HG02678 (cell line): ENCODE measurements around the gene STK10.
A peak's percentile ranks its signal among the peaks of the same experiment; 100 is the strongest.
"Not testable (repeated sequence)": the region's sequence is repeated elsewhere in the genome, so short reads cannot be mapped to it uniquely, and the experiment has no call there.

Source experiments
- ATAC-seq: cut with Tn5 transposase; IDR thresholded peaks from one replicate; pipeline ENCODE4 v1.9.1; 2021; ENCODE audit warnings: mild to moderate bottlenecking, moderate library complexity; ENCODE audit not compliant: unreplicated experiment

Gene STK10

DNA sequence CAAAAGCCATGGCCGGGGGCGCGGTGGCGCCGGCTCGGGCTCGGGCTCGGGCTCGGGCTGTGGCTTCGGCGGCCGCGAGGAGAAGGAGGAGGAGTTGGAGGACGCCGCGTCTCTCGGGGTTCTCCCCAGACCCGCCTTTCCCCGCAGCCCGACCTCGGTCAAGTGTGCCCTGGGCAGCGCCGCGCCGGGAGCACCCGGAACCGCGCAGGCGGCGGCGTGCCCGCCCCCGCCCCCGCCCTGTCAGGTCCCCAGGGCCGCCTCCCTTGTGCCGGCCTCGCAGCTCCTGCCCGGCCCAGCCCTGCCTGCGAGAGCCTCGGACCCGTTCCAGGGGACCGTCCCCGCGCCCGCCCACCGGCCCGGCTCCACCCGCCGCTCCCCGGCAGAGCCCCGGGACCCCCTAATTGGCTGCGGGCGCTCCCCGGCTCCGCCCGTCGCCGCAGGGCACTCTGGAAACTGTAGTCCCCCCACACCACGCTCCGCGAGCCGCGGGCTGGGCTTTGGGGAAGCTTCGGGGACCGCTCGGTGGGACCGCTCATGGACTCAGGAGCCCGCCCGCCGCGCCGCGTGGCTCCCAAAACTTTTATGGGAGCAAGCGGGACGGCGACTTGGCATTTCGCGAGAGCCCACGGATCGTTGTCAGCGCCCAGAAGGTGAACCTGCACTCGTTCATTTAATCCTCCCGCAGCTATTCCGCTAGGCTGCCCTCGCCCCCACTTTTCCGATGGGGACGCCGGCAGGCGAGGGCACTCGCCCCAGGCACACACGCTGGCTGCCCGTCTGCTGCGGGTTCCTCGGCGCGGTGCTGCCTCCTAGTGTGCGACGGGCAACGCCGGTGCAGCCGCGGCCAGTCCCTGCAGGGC is at the start of gene STK10:
Gene STK10, minus strand, starts transcription at position 192 of the 860 bp plus-strand sequence. Its CDS starts 182 bp downstream, at position 10.
- peak; percentile 72 for ATAC-seq

- ATAC-seq, result no peak
These were observed 48.1 kb upstream of the STK10 start for GRCh38 chr5:172235827-172236736.

DNA sequence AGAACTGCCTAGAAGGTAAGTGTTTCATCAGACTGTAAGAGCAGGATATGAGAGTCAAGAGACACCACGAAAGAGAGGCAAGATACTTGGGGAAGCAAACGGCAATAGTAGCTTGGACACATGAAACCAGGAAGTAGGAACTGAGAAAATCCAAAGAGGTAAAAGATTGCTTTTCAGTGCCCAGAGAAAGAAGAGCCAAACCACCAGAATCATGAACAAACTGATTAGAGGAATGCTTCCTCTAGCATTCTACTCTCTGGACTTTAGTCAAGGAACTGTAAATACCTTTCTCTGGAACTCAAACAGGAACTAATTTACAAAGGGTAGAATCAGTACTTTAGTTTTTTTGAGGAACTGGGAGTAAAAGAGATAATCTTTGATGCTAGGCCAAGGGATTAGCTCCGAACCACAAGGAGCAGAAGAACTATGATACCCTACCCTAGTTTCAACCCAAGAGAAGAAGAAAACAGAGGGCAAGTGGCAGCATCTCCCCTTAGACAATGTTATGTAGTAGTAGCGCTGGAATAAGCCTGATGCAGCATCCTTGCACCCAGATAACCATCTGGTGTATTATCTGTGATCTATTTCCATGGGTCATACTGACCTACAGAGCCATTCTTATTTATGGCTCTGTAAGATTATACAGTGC is 47.2 kb upstream of the STK10 start:
- ATAC-seq, result peak; percentile 59

GRCh38 chr5:172234031-172234430 is 46.0 kb upstream of the STK10 start:
- ATAC-seq, result no peak

- no peak for ATAC-seq
These were observed 41.9 kb upstream of the STK10 start for GRCh38 chr5:172229904-172230303.

DNA sequence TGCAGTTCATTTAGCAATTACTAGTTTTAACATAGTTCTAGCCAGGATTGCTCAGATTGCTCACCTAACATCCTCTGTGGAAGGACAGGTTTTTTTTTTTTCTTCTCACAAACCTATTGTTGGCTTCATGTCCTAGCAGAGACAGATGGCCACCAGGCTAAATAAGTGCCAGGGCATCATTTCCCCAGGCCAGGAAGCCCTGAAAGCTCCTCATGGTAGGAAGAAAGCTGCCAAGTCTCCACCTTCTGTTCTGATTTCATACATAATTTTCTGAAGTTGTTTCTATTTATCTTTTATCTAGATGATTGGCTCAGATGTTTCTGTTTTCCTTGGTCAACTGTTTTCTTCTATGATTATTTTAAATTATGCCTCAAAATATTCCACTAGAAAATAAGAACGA is 37.0 kb upstream of the STK10 start:
- ATAC-seq, result no peak

DNA sequence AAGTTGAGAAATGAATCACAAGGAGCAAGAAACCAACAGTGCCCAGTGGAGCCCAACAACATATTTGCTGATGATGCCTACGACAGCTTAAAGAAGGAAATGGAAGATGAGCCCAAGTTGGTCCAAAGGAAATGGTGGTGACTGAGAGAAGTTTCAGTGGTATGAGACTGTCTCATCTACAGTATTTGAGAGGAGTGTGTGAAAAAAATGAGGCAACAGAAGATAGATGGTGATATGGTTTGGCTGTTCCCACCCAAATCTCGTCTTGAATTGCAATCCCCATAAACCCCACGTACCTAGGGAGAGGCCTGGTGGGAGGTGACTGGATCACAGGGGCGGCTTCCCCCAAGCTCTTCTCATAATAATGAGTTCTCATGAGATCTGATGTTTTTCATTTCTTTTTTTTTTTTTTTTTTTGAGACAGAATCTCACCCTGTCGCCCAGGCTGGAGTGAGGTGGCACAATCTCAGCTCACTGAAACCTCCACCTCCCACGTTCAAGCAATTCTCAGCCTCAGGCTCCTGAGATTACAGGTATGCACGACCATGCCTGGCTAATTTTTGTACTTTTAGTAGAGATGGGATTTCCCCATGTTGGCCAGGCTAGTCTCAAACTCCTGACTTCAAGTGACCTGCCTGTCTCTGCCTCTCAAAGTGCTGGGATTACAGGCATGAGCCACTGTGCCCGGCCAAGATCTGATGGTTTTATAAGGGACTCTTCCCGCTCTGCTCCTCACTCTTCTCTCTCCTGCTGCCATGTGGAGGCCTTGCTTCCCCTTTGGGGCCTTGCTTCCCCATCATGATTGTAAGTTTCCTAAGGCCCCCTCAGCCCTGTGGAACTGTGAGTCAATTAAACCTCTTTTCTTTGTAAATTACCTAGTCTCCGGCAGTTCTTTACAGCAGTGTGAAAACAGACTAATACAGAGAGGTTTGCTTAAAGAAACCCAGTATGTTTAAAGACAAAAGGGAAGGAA is 36.2 kb upstream of the STK10 start:
- peak; percentile 78 for ATAC-seq

DNA sequence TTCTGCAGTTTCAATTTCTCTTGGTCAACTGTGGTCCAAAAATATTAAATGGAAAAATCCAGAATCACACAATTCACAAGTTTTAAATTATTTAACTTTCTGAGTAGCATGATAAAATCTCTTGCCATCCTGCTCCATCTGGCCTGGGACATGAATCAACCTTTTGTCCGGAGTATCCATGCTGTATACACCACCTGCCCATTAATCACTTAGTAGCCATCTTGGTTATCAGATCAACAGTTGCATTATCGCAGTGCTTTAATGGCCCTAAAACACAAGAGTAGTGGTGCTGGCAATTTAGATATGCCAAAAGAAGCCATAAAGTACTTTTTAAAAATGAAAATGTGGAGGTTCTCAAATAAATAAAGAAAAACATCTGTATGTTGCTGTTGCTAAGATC is 31.3 kb upstream of the STK10 start:
- no peak for ATAC-seq

DNA sequence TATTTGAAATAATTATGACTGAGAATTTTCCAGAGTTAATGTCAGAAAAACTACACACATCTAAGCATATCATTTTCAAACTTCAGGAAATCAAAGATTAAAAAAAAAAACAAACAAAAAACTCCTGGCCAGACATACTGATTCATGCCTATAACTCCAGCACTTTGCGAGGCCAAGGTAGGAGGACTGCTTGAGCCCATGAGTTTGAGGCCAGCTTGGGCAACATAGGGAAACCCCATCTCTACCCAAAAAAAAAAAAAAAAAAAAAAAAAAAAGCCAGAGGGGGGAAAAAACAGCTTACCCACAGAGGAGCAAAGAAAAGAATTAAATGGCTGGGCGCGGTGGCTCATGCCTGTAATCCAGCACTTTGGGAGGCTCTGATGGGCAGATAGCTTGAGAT is 28.3 kb upstream of the STK10 start:
- ATAC-seq, result no peak

DNA sequence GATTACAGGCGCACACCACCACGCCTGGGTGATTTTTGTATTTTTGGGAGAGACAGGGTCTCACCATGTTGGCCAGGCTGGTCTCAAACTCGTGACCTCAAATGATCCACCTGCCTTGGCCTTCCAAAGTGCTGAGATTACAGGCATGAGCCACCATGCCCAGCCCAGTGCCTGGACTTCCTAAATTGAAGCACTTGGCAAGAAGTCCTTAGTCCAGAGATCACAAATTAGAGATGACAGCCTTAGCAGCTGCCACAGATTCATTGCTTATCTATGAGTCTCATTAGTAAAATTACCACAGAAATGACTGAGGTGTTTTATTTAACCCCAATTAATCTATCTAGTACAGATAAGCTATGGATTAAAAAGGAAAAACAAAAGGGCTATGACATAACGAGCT is 25.1 kb upstream of the STK10 start:
- ATAC-seq, result no peak

GRCh38 chr5:172211676-172212075 is 23.7 kb upstream of the STK10 start:
- no peak for ATAC-seq

GRCh38 chr5:172209714-172210113 is 21.7 kb upstream of the STK10 start:
- ATAC-seq, result no peak

GRCh38 chr5:172207511-172207910 is 19.5 kb upstream of the STK10 start:
- no peak for ATAC-seq

- not testable (repeated sequence) for ATAC-seq
These were observed 18.0 kb upstream of the STK10 start for GRCh38 chr5:172205984-172206383.

DNA sequence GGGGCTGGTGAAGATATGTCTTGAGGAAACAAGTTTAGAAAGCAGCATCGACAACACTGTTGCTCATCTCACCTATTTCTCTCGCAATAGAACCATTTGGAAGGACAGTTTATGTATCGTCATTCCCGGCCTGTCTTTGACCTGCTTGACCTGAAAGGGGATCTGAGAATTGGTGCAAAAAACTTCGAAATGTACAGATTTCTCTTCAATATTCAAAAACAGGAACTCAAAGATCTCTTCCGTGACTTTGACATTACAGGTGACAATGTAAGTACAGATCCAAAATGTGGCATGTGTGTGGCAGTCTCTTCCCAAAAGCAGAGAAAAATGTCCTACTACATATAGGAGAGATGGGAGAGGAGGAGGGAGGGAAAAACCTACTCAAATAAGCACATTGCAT is 12.5 kb upstream of the STK10 start:
- no peak for ATAC-seq

- ATAC-seq, result no peak
These were observed 11.4 kb upstream of the STK10 start for GRCh38 chr5:172199446-172199845.

GRCh38 chr5:172197775-172198174 is 9.8 kb upstream of the STK10 start:
- not testable (repeated sequence) for ATAC-seq

DNA sequence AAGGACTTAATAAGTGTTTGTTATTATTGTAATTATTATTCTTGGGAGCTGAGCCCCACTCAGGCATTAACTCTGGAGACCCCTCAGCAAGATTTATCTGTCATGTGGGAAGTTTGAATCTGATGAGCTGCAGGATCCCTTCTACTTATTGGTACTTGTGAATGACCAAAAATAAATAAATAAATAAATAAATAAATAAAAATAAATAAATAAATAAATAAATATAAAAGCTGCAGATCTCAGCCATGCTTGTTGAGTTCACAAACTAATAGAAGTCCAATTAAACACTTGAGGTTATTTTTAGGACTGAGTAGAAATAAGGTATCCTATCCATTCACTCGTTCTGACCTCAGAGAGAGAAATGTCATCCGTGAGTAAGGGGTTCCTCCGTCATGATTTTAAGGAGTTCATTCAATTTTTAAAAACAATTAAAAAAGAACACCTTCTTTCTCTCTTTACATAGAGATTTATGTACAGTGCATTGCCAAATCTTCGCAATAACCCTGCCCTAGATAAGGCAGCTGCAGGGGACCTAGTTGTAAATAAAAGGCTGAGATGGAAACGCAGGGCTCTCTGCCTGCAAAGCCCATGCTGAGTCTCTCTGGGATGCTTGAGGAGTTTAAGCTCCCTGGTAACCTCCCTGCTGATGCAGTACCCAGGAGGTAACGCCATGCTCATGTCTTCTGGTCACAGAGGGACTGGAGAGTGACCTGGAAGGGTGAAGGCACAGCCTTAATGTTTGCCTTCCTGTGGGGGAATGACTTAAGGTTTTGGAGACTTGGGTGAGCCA is 7.2 kb upstream of the STK10 start:
- no peak for ATAC-seq

DNA sequence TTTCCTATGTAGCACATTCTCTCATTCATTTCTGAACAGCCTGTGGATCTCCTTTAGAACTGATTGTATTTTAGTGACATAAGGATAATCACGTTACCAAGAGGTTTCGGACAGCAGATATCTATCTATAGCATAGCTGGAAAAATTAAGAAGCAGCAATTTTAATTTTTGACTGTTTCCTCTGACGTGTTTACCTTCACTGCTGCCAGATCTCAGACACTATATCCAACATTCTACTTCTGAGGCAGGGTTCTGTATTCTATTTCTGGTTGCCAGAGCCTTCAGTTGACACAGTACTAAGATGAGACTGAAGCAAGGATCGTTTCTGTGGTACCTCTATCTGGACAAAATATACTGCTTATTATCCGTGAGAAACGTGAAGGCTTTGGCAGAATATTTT is 5.8 kb upstream of the STK10 start, which contains the start of gene EFCAB9:
Gene EFCAB9, plus strand, starts transcription at position 301 of the 400 bp plus-strand sequence. Its CDS starts 1 bp downstream, at position 302.
- no peak for ATAC-seq
